ENCODE data around the gene METAP1. TPM values are rescaled to one million over a fixed set of nuclear protein-coding genes. Genes with fewer than 3 reads are reported as not detected.

The METAP1 gene
- total RNA-seq, 3 donors from 2014 or later (not counting 1 experiment from before 2014, with no cell fraction given), result 41.1 to 54.3 (median 41.5) TPM

- no peak overlapping the region for H3K4me3 ChIP-seq (ENCODE audit: low read length)
- H3K27ac ChIP-seq (ENCODE audit: low read length), result no peak overlapping the region
- no peaks in the 10 kb centered on the region for H3K4me1 ChIP-seq (ENCODE audit: control insufficient read depth, insufficient read depth, low read length)
- no peaks in the 10 kb centered on the region for H3K27me3 ChIP-seq (ENCODE audit: control insufficient read depth, insufficient read depth, low read length)
- H3K9me3 ChIP-seq (ENCODE audit: control insufficient read depth, insufficient read depth, low read length), result no peaks in the 10 kb centered on the region
- 91% methylated on average over 3 of the region's 3 CpGs for WGBS (ENCODE audit: insufficient coverage)
- TF ChIP-seq, protein P1, sequence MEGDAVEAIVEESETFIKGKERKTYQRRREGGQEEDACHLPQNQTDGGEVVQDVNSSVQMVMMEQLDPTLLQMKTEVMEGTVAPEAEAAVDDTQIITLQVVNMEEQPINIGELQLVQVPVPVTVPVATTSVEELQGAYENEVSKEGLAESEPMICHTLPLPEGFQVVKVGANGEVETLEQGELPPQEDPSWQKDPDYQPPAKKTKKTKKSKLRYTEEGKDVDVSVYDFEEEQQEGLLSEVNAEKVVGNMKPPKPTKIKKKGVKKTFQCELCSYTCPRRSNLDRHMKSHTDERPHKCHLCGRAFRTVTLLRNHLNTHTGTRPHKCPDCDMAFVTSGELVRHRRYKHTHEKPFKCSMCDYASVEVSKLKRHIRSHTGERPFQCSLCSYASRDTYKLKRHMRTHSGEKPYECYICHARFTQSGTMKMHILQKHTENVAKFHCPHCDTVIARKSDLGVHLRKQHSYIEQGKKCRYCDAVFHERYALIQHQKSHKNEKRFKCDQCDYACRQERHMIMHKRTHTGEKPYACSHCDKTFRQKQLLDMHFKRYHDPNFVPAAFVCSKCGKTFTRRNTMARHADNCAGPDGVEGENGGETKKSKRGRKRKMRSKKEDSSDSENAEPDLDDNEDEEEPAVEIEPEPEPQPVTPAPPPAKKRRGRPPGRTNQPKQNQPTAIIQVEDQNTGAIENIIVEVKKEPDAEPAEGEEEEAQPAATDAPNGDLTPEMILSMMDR (IDR thresholded peaks at IDR 0.05), result no peak
- Mint-ChIP-seq H3K9me3 (no peaks in the 10 kb centered on the region), H3K27ac (no peak overlapping the region), H3K4me3 (no peak overlapping the region), H3K27me3 (ENCODE audit: low read depth in 2 of 2) (peaks cover 8% of the 10 kb centered on the region in 2 donors), H3K4me1 (no peaks in the 10 kb centered on the region), H3K36me3 (no peaks in the 10 kb centered on the region)
- DNase-seq (no peak), ATAC-seq (no peak)
- no peaks in the 10 kb centered on the region for H3K36me3 ChIP-seq (ENCODE audit: control insufficient read depth, insufficient read depth, low read length)
- intact Hi-C loops (cut with micrococcal nuclease), result no loop called here
Observed at GRCh38 chr4:98951710-98952109, 43.8 kb upstream of the METAP1 start.

GRCh38 chr4:98955229-98955628, 40.3 kb upstream of the METAP1 start:
- H3K27me3 ChIP-seq (ENCODE audit: control insufficient read depth, insufficient read depth, low read length), result no peaks in the 10 kb centered on the region
- DNase-seq (no peak), ATAC-seq (no peak)
- H3K36me3 Mint-ChIP-seq, result no peaks in the 10 kb centered on the region
- intact Hi-C loops (cut with micrococcal nuclease), result no loop called here
- no peaks in the 10 kb centered on the region for H3K9me3 ChIP-seq (ENCODE audit: control insufficient read depth, insufficient read depth, low read length)
- H3K27me3 Mint-ChIP-seq (ENCODE audit: low read depth in 2 of 2), result peaks cover 8 to 10% of the 10 kb centered on the region in 2 donors
- H3K4me3 ChIP-seq (ENCODE audit: low read length), result no peak overlapping the region
- H3K4me3 Mint-ChIP-seq, result no peak overlapping the region
- TF ChIP-seq, protein P1 (IDR thresholded peaks at IDR 0.05), result no peak
- no peaks in the 10 kb centered on the region for H3K4me1 Mint-ChIP-seq
- H3K9me3 Mint-ChIP-seq, result no peaks in the 10 kb centered on the region
- no peaks in the 10 kb centered on the region for H3K4me1 ChIP-seq (ENCODE audit: control insufficient read depth, insufficient read depth, low read length)
- H3K36me3 ChIP-seq (ENCODE audit: control insufficient read depth, insufficient read depth, low read length), result no peaks in the 10 kb centered on the region
- no peak overlapping the region for H3K27ac ChIP-seq (ENCODE audit: low read length)
- WGBS (ENCODE audit: insufficient coverage), result 81% methylated on average over 2 of the region's 6 CpGs
- H3K27ac Mint-ChIP-seq, result no peak overlapping the region

DNA sequence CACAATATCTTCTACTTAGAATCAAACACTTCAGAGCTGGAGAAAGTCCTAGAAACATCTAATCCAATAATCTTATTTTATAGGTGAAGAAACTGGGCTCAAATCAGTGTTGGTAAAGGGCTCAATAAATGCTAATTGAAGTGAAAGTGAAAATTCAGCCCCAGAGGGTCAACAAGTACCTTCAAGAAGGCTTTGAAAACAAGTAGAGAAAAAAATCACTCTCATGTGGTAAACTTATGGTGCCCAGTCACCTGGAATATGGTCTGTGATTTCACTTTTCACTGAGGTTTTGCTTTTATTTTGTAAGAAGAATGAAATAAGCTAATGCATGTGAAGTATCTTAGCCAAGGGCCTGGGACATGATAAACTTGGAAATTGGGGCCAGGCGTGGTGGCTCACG, 37.5 kb upstream of the METAP1 start:
- Histone ChIP-seq H3K27ac (ENCODE audit: low read length) (no peak overlapping the region), H3K9me3 (ENCODE audit: control insufficient read depth, insufficient read depth, low read length) (no peaks in the 10 kb centered on the region), H3K36me3 (ENCODE audit: control insufficient read depth, insufficient read depth, low read length) (no peaks in the 10 kb centered on the region), H3K4me3 (ENCODE audit: low read length) (no peak overlapping the region), H3K4me1 (ENCODE audit: control insufficient read depth, insufficient read depth, low read length) (no peaks in the 10 kb centered on the region), H3K27me3 (ENCODE audit: control insufficient read depth, insufficient read depth, low read length) (no peaks in the 10 kb centered on the region)
- DNase-seq (no peak), ATAC-seq (no peak)
- Mint-ChIP-seq H3K27me3 (ENCODE audit: low read depth in 2 of 2) (peaks cover 8 to 10% of the 10 kb centered on the region in 2 donors), H3K4me3 (no peak overlapping the region), H3K9me3 (no peaks in the 10 kb centered on the region), H3K27ac (no peak overlapping the region), H3K4me1 (no peaks in the 10 kb centered on the region), H3K36me3 (no peaks in the 10 kb centered on the region)
- intact Hi-C loops (cut with micrococcal nuclease), result no loop called here
- TF ChIP-seq, protein P1 (IDR thresholded peaks at IDR 0.05), result no peak
- WGBS (ENCODE audit: insufficient coverage), result 97% methylated on average over 2 of the region's 2 CpGs

GRCh38 chr4:98959411-98959810, 36.1 kb upstream of the METAP1 start:
- H3K36me3 ChIP-seq (ENCODE audit: control insufficient read depth, insufficient read depth, low read length), result no peaks in the 10 kb centered on the region
- Mint-ChIP-seq H3K9me3 (no peaks in the 10 kb centered on the region), H3K4me3 (no peak overlapping the region), H3K27ac (no peak overlapping the region), H3K27me3 (ENCODE audit: low read depth in 2 of 2) (peaks cover 10 to 14% of the 10 kb centered on the region in 2 donors), H3K36me3 (no peaks in the 10 kb centered on the region), H3K4me1 (no peaks in the 10 kb centered on the region)
- ATAC-seq (no peak), DNase-seq (no peak)
- H3K9me3 ChIP-seq (ENCODE audit: control insufficient read depth, insufficient read depth, low read length), result no peaks in the 10 kb centered on the region
- no peak overlapping the region for H3K4me3 ChIP-seq (ENCODE audit: low read length)
- 93% methylated on average over 2 of the region's 2 CpGs for WGBS (ENCODE audit: insufficient coverage)
- H3K4me1 ChIP-seq (ENCODE audit: control insufficient read depth, insufficient read depth, low read length), result no peaks in the 10 kb centered on the region
- TF ChIP-seq, protein P1 (IDR thresholded peaks at IDR 0.05), result no peak
- no peak overlapping the region for H3K27ac ChIP-seq (ENCODE audit: low read length)
- intact Hi-C loops (cut with micrococcal nuclease), result no loop called here
- H3K27me3 ChIP-seq (ENCODE audit: control insufficient read depth, insufficient read depth, low read length), result no peaks in the 10 kb centered on the region

All from natural killer cell (primary cell).